ENCODE measurements around the gene ABCA4. TPM values are rescaled to one million over a fixed set of nuclear protein-coding genes. Genes with fewer than 3 reads are reported as not detected.

The ABCA4 gene
- total RNA-seq, 1 experiment from 2014 or later: 0.22 TPM

DNA sequence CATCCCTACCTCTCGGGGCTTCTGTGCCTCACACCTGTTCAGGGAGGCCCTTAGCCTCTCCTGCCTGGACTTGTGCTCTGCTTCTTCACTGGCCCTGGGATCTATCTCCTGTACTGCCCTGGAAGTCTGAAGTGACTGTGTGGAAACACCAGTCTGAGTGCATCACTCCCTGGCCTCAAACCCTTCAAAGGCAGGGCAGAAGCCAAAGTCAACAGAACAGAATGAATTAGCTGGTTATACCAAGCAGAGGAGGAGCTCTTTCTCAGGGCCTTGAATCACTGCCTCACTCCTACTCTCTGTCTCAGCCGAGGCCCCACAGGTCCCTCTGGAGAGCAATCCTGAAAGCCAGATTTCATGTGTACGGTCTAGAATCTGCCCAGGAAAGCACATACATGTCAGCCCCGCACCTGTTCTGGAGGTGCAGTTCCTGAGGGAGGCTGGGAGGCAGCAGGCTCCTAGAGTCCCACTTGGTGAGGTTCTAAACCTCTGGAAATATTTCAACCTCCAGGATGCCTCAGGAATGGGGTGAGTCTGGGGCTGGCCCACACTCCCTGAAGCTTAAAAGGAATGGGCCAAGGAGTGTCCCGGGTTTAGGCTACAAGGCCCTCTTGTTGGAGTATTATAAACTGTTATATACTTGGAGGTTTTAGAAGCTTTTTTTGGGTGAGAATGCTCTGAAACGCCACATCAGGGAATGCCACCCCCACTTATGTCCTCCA is 98.3 kb downstream of the ABCA4 start:
- H3K4me1 ChIP-seq (ENCODE audit: control insufficient read depth in 1 of 2, insufficient read depth in 2 of 2, low read length in 2 of 2): peaks cover 0 to 23% of the 10 kb centered on the region in 2 experiments; a peak in 2 of 4 replicates
- H3K36me3 ChIP-seq (ENCODE audit: control insufficient read depth in 1 of 2, insufficient read depth in 2 of 2, low read length in 2 of 2): no peaks in the 10 kb centered on the region
- BruUV-seq (replicated peaks): no TSS peak
- H2AFZ ChIP-seq (ENCODE audit: low read depth, low read length, poor library complexity, severe bottlenecking): no peak overlapping the region
- TF ChIP-seq YY1 (IDR thresholded peaks at IDR 0.05; ENCODE audit: extremely low read depth, insufficient replicate concordance, low read depth, low read length): no peak
- no peak for TF ChIP-seq SRF (IDR thresholded peaks at IDR 0.05; ENCODE audit: low read depth)
- TF ChIP-seq JUND (IDR thresholded peaks at IDR 0.05): no peak
- no peak overlapping the region for H3K9ac ChIP-seq (ENCODE audit: low read length)
- no peaks in the 10 kb centered on the region for H4K20me1 ChIP-seq (ENCODE audit: insufficient read depth)
- H3K4me2 ChIP-seq (ENCODE audit: low read length): no peak overlapping the region
- no peak overlapping the region for H3K4me3 ChIP-seq (replicated peaks in 1 of 2; ENCODE audit: low read depth in 1 of 2, low read length in 2 of 2)
- no peak for ATAC-seq
- no peaks in the 10 kb centered on the region for H3K79me2 ChIP-seq (ENCODE audit: insufficient read depth, low read length)
- H3K9me2 ChIP-seq (ENCODE audit: insufficient read depth): no peaks in the 10 kb centered on the region
- POLR2A ChIA-PET: no interaction called here
- H3K27ac ChIP-seq (ENCODE audit: low read depth, low read length): no peak overlapping the region
- RAD21 ChIA-PET (ENCODE audit: low non-redundant PET in 1 of 2, low total read pairs in 2 of 2, uncharacterized antibody in 2 of 2, unreplicated experiment in 2 of 2): interaction anchor here in 1 of 2 experiments (0.6 kb wide), 1 partner anchor 24 kb away, joined by 3 read pairs; no protein-coding TSS in a partner anchor
- no peaks in the 10 kb centered on the region for H3K27me3 ChIP-seq (ENCODE audit: insufficient read depth, low read length)
- CTCF ChIA-PET: interaction anchor here (2.9 to 8.0 kb wide), 2 partner anchors 18 to 312 kb away, joined by 12 to 194 read pairs; no protein-coding TSS in a partner anchor
- intact Hi-C loops (cut with micrococcal nuclease): loop anchor here (10.0 kb wide), 1 partner anchor 782 kb away; no protein-coding TSS in a partner anchor
- DNase-seq (ENCODE audit: low read depth, low spot score): no peak
- no peaks in the 10 kb centered on the region for H3K9me3 ChIP-seq (ENCODE audit: control insufficient read depth in 1 of 2, insufficient read depth in 1 of 2, low read depth in 1 of 2, low read length in 2 of 2)

DNA sequence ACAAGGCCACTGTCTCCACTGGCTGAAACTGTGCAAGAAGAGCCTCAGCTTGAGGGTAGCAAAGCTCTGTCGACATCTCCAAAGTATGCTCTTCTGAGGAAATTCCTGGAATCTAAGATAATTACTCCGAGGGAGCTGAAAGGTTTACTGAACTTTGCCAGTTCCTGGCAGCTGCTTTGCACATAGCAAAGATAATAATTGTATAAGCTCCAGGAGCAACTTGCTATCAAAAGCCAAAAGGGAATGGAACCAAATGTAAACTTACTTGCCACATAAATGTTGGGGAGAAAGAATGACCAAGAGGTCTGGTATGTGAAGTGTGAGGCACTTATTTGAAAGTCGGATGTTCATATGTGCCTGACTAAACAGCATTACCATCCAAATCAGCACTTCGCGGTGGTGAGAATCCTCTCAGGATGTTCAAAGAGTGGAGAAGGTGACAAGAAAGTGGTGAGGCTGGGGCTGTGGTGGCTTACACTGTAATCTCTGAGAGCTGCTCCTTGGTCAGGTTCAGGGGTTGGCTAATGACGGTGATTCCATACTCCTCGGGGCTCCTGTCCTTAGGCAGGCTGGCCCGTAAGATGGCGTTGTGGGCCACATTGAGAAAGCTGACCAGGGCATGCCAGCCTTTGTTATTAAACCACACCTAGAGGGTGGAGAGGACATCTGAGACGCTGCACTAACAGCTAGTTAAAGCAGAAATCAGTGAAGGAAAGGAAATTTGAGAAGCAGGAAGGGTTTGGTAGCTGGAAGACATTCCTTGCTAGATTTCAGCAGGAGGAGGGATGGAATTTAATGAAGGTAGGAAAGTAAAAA is 100.0 kb downstream of the ABCA4 start:
- POLR2A ChIA-PET: interaction anchor here (1.5 kb wide), 1 partner anchor 12 kb away, joined by 3 read pairs; no protein-coding TSS in a partner anchor
- RAD21 ChIA-PET (ENCODE audit: low non-redundant PET in 1 of 2, low total read pairs in 2 of 2, uncharacterized antibody in 2 of 2, unreplicated experiment in 2 of 2): no interaction called here
- no peaks in the 10 kb centered on the region for H4K20me1 ChIP-seq (ENCODE audit: insufficient read depth)
- no peaks in the 10 kb centered on the region for H3K9me2 ChIP-seq (ENCODE audit: insufficient read depth)
- no peak overlapping the region for H3K4me3 ChIP-seq (replicated peaks in 1 of 2; ENCODE audit: low read depth in 1 of 2, low read length in 2 of 2)
- no peak for ATAC-seq
- H3K9me3 ChIP-seq (ENCODE audit: control insufficient read depth in 1 of 2, insufficient read depth in 1 of 2, low read depth in 1 of 2, low read length in 2 of 2): no peaks in the 10 kb centered on the region
- CTCF ChIA-PET: interaction anchor here (2.9 to 8.0 kb wide), 2 partner anchors 19 to 314 kb away, joined by 12 to 194 read pairs; no protein-coding TSS in a partner anchor
- no peaks in the 10 kb centered on the region for H3K79me2 ChIP-seq (ENCODE audit: insufficient read depth, low read length)
- DNase-seq (ENCODE audit: low read depth, low spot score): no peak
- no peak overlapping the region for H3K27ac ChIP-seq (ENCODE audit: low read depth, low read length)
- H3K36me3 ChIP-seq (ENCODE audit: control insufficient read depth in 1 of 2, insufficient read depth in 2 of 2, low read length in 2 of 2): no peaks in the 10 kb centered on the region
- H2AFZ ChIP-seq (ENCODE audit: low read depth, low read length, poor library complexity, severe bottlenecking): no peak overlapping the region
- H3K4me2 ChIP-seq (ENCODE audit: low read length): no peak overlapping the region
- no peak overlapping the region for H3K9ac ChIP-seq (ENCODE audit: low read length)
- intact Hi-C loops (cut with micrococcal nuclease): loop anchor here (10.0 kb wide), 1 partner anchor 784 kb away; no protein-coding TSS in a partner anchor
- no TSS peak for BruUV-seq (replicated peaks)
- no peaks in the 10 kb centered on the region for H3K27me3 ChIP-seq (ENCODE audit: insufficient read depth, low read length)
- peaks cover 0 to 20% of the 10 kb centered on the region in 2 experiments; a peak in 2 of 4 replicates for H3K4me1 ChIP-seq (ENCODE audit: control insufficient read depth in 1 of 2, insufficient read depth in 2 of 2, low read length in 2 of 2)
- TF ChIP-seq, protein P1, sequence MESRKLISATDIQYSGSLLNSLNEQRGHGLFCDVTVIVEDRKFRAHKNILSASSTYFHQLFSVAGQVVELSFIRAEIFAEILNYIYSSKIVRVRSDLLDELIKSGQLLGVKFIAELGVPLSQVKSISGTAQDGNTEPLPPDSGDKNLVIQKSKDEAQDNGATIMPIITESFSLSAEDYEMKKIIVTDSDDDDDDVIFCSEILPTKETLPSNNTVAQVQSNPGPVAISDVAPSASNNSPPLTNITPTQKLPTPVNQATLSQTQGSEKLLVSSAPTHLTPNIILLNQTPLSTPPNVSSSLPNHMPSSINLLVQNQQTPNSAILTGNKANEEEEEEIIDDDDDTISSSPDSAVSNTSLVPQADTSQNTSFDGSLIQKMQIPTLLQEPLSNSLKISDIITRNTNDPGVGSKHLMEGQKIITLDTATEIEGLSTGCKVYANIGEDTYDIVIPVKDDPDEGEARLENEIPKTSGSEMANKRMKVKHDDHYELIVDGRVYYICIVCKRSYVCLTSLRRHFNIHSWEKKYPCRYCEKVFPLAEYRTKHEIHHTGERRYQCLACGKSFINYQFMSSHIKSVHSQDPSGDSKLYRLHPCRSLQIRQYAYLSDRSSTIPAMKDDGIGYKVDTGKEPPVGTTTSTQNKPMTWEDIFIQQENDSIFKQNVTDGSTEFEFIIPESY (IDR thresholded peaks at IDR 0.05; ENCODE audit: extremely low read depth, insufficient replicate concordance, low read length): no peak
- TF ChIP-seq POLR2A (IDR thresholded peaks at IDR 0.05; ENCODE audit: borderline replicate concordance, extremely low read depth, insufficient read depth, insufficient read length) (no peak), SIN3A (IDR thresholded peaks at IDR 0.05; ENCODE audit: low read depth) (no peak), ZNF274 (IDR thresholded peaks at IDR 0.05; ENCODE audit: low read depth, low read length) (no peak), EGR1 (IDR thresholded peaks at IDR 0.05; ENCODE audit: low read depth) (no peak), CBX3 (IDR thresholded peaks at IDR 0.05; ENCODE audit: low read depth) (no peak), YY1 (IDR thresholded peaks at IDR 0.05; ENCODE audit: extremely low read depth, insufficient replicate concordance, low read depth, low read length) (no peak), RAD21 (IDR thresholded peaks at IDR 0.05; ENCODE audit: low read depth) (no peak), EZH2phosphoT487 (IDR thresholded peaks at IDR 0.05; ENCODE audit: borderline replicate concordance) (no peak)
- TF ChIP-seq, protein P2, sequence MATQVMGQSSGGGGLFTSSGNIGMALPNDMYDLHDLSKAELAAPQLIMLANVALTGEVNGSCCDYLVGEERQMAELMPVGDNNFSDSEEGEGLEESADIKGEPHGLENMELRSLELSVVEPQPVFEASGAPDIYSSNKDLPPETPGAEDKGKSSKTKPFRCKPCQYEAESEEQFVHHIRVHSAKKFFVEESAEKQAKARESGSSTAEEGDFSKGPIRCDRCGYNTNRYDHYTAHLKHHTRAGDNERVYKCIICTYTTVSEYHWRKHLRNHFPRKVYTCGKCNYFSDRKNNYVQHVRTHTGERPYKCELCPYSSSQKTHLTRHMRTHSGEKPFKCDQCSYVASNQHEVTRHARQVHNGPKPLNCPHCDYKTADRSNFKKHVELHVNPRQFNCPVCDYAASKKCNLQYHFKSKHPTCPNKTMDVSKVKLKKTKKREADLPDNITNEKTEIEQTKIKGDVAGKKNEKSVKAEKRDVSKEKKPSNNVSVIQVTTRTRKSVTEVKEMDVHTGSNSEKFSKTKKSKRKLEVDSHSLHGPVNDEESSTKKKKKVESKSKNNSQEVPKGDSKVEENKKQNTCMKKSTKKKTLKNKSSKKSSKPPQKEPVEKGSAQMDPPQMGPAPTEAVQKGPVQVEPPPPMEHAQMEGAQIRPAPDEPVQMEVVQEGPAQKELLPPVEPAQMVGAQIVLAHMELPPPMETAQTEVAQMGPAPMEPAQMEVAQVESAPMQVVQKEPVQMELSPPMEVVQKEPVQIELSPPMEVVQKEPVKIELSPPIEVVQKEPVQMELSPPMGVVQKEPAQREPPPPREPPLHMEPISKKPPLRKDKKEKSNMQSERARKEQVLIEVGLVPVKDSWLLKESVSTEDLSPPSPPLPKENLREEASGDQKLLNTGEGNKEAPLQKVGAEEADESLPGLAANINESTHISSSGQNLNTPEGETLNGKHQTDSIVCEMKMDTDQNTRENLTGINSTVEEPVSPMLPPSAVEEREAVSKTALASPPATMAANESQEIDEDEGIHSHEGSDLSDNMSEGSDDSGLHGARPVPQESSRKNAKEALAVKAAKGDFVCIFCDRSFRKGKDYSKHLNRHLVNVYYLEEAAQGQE (IDR thresholded peaks at IDR 0.05; ENCODE audit: low read depth): no peak
